DND-41 (cell line): Measurements from ENCODE around the gene NGB.

Source experiments
- ATAC-seq: fragments of 200-7000 bp; cut with Tn5 transposase; 3 replicates; pipeline ENCODE4 v1.9.1; 2021; ENCODE audit warnings: low read depth; ENCODE audit not compliant: insufficient read depth
- DNase-seq: peaks from one replicate; pipeline ENCODE4 v3.0.0-alpha.2; 2020
- H2AFZ ChIP-seq: 2 replicates; pipeline ENCODE4 v1.6.0; 2012; ENCODE audit warnings: low read depth, low read length
- H3K27ac ChIP-seq: 2 replicates; pipeline ENCODE4 v1.5.1; 2012; ENCODE audit warnings: low read length, inconsistent platforms
- H3K27me3 ChIP-seq: fragments of 200-600 bp; sonication (generic); 2 replicates; pipeline ENCODE4 v1.6.0; 2012; ENCODE audit warnings: low read length, mild to moderate bottlenecking, inconsistent platforms; ENCODE audit not compliant: insufficient read depth, poor library complexity
- H3K36me3 ChIP-seq: 2 replicates; pipeline ENCODE4 v1.5.1; 2012; ENCODE audit warnings: low read length, inconsistent platforms; ENCODE audit not compliant: insufficient read depth
- H3K4me1 ChIP-seq: 2 replicates; pipeline ENCODE4 v1.5.1; 2012; ENCODE audit warnings: mild to moderate bottlenecking, low read length; ENCODE audit not compliant: insufficient read depth
- H3K4me2 ChIP-seq: 2 replicates; pipeline ENCODE4 v1.6.0; 2012; ENCODE audit warnings: mild to moderate bottlenecking, moderate library complexity, low read length, inconsistent platforms; ENCODE audit not compliant: insufficient read depth
- H3K4me3 ChIP-seq, 2 experiments: fragments of 200-600 bp in 1 of 2; shearing (Covaris generic) in 1 of 2; 2 replicates each; pipeline ENCODE4 v1.5.1; 2012 to 2016; ENCODE audit warnings: inconsistent platforms in 2 of 2, low read length in 2 of 2, mild to moderate bottlenecking in 2 of 2, low read depth in 1 of 2, moderate library complexity in 1 of 2
- H3K79me2 ChIP-seq: 2 replicates; pipeline ENCODE4 v1.6.0; 2012; ENCODE audit warnings: low read length, inconsistent platforms; ENCODE audit not compliant: insufficient read depth
- H3K9ac ChIP-seq: 2 replicates; pipeline ENCODE4 v1.6.0; 2012; ENCODE audit warnings: low read depth, mild to moderate bottlenecking, inconsistent platforms, low read length, moderate library complexity
- H3K9me3 ChIP-seq: 2 replicates; pipeline ENCODE4 v1.5.1; 2012; ENCODE audit warnings: low read length, moderate library complexity, mild to moderate bottlenecking, inconsistent platforms; ENCODE audit not compliant: insufficient read depth, severe bottlenecking
- H4K20me1 ChIP-seq: 2 replicates; pipeline ENCODE4 v1.6.0; 2012; ENCODE audit warnings: low read length; ENCODE audit not compliant: insufficient read depth
- EZH2 ChIP-seq: IDR thresholded peaks from 3 replicates; pipeline ENCODE4 v1.6.1; 2012; ENCODE audit warnings: borderline replicate concordance, low read depth, mild to moderate bottlenecking, moderate library complexity, low read length, inconsistent platforms; ENCODE audit not compliant: severe bottlenecking
- TF ChIP-seq, protein P1 (sequence below): IDR thresholded peaks from 2 replicates; pipeline ENCODE4 v1.5.1; 2012; ENCODE audit warnings: borderline replicate concordance, low read length, moderate library complexity, mild to moderate bottlenecking; ENCODE audit not compliant: poor library complexity, severe bottlenecking; ENCODE audit errors: extremely low read depth

NGB gene

DNA sequence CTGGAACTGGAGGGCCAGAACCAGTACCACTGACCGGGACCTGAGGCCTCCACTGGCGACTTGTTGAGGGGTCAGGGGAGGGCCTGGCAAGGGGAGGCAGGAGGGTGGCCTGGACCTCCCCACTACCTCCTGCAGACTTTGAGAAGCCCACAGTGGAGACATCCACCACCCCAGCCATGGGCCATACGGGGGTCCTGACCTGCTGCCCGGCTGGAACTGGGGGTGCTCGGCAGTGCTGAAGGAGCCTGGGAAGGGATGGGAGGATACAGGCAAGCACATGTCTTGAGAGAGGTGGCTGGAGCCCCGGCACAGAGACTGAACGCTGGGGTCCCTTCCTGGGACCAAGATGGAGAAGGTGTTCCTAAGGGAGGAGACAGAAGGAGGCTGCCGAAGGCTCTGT is 14.3 kb downstream of the NGB start:
- no peaks in the 10 kb centered on the region for H3K9me3 ChIP-seq
- TF ChIP-seq, protein P1, sequence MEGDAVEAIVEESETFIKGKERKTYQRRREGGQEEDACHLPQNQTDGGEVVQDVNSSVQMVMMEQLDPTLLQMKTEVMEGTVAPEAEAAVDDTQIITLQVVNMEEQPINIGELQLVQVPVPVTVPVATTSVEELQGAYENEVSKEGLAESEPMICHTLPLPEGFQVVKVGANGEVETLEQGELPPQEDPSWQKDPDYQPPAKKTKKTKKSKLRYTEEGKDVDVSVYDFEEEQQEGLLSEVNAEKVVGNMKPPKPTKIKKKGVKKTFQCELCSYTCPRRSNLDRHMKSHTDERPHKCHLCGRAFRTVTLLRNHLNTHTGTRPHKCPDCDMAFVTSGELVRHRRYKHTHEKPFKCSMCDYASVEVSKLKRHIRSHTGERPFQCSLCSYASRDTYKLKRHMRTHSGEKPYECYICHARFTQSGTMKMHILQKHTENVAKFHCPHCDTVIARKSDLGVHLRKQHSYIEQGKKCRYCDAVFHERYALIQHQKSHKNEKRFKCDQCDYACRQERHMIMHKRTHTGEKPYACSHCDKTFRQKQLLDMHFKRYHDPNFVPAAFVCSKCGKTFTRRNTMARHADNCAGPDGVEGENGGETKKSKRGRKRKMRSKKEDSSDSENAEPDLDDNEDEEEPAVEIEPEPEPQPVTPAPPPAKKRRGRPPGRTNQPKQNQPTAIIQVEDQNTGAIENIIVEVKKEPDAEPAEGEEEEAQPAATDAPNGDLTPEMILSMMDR = no peak
- TF ChIP-seq EZH2 = no peak
- H3K9ac ChIP-seq = no peak overlapping the region
- H3K79me2 ChIP-seq = no peaks in the 10 kb centered on the region
- no peak overlapping the region for H3K4me3 ChIP-seq
- DNase-seq (no peak), ATAC-seq (no peak)
- no peaks in the 10 kb centered on the region for H4K20me1 ChIP-seq
- no peak overlapping the region for H3K4me2 ChIP-seq
- H2AFZ ChIP-seq = no peak overlapping the region
- no peaks in the 10 kb centered on the region for H3K36me3 ChIP-seq
- H3K27ac ChIP-seq = no peak overlapping the region
- H3K4me1 ChIP-seq = no peaks in the 10 kb centered on the region
- H3K27me3 ChIP-seq = no peaks in the 10 kb centered on the region

DNA sequence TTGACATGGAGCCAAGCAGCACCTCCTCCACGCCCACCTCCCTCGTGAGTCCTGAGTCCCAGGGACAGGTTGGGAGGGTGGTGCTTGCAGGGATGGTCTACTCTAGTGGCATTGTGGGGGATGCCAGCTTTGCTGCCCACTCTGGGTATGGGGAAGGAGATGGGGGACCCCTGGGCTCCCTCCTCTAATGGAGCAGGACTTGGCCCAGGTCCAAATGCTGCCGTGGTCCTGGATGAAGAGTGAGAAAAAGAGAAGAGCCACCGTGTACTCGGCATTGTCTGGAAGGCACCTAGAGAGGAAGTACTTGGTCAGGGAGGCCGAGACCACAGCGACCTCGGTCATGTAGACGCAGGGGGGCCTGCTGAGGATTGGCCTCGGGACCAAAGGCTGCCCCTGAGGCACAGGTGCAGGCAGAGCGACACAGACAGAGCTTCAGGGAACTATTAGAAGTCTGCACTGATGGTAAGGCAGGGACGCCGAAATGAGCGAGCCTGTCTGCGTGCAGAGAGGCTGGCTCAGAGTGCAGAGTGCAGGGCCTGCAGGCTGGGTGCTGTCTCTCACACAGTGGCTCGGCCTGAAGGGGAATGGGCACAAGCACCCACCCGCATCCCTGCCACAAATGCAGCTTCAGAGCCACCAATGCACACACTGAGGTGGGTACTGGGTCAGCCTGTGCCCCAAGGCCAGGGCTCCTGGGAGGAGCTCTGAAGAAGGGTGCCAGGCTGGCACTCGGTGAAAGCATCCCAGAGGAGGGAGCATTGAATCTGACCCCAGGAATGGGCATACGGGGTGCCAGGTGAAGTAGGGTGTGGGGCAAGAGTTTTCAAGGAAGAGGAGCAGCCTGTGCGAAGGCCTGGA is 17.4 kb downstream of the NGB start:
- no peak for DNase-seq
- H3K27ac ChIP-seq = no peak overlapping the region
- H2AFZ ChIP-seq = no peak overlapping the region
- H3K79me2 ChIP-seq = no peaks in the 10 kb centered on the region
- no peak overlapping the region for H3K4me3 ChIP-seq
- no peak for ATAC-seq
- H3K4me1 ChIP-seq = no peaks in the 10 kb centered on the region
- no peak for TF ChIP-seq EZH2
- TF ChIP-seq, protein P1 = no peak
- no peaks in the 10 kb centered on the region for H3K36me3 ChIP-seq
- no peaks in the 10 kb centered on the region for H3K9me3 ChIP-seq
- H3K27me3 ChIP-seq = no peaks in the 10 kb centered on the region
- no peak overlapping the region for H3K4me2 ChIP-seq
- no peaks in the 10 kb centered on the region for H4K20me1 ChIP-seq
- H3K9ac ChIP-seq = no peak overlapping the region

DNA sequence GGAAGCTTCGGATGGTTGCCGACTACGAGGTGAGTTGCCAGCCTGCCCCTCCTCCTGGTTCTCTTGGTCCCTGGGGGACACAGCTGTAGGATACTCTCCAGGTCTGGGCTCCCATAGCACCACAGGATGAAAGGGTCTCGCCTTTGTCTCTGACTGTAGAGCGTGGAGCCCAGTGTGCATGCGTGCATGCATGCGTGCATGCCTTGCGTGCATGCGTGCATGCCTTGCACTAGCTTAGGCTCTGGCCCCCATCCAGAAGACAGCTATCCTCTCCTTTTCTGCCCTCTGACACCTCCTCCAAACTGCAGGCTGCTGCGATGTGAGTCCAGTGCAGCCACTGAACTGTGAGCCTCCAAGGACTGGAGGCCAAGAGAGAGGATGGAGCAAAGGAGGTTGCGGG is 19.1 kb downstream of the NGB start:
- no peak for TF ChIP-seq EZH2
- TF ChIP-seq, protein P1 = no peak
- no peak for DNase-seq
- Histone ChIP-seq H3K27me3 (peaks cover 4% of the 10 kb centered on the region), H3K4me2 (no peak overlapping the region), H4K20me1 (no peaks in the 10 kb centered on the region), H3K9ac (no peak overlapping the region), H2AFZ (no peak overlapping the region), H3K79me2 (no peaks in the 10 kb centered on the region), H3K4me1 (no peaks in the 10 kb centered on the region), H3K9me3 (no peaks in the 10 kb centered on the region), H3K4me3 (no peak overlapping the region), H3K36me3 (no peaks in the 10 kb centered on the region), H3K27ac (no peak overlapping the region)
- ATAC-seq = no peak
